ENCODE results near the gene PKMYT1.

- no peak for TF ChIP-seq EP300 (IDR thresholded peaks at IDR 0.05)
- no peak for TF ChIP-seq CTCF (IDR thresholded peaks at IDR 0.05)
- no peak for TF ChIP-seq POLR2A (IDR thresholded peaks at IDR 0.05)
- TF ChIP-seq POLR2AphosphoS5 (IDR thresholded peaks at IDR 0.05): no peak
Observed at GRCh38 chr16:2987286-2987685, 7.0 kb upstream of the PKMYT1 start.

All from gastroesophageal sphincter (tissue), 3 donors.